MM.1S (cell line): ENCODE measurements around the gene RANBP1.

Experiments
- EZH2 ChIP-seq: fragments of 300-600 bp; sonication (generic); optimal IDR thresholded peaks from 2 replicates; pipeline ENCODE3; 2017; ENCODE audit warnings: low read depth, mild to moderate bottlenecking, antibody characterized with exemption, low read length, mixed read lengths
- EZH2phosphoT487 ChIP-seq: fragments of 300-600 bp; sonication (generic); IDR thresholded peaks from 2 replicates; pipeline ENCODE4 v1.6.1; 2018; ENCODE audit warnings: antibody characterized with exemption, low read length
- TF ChIP-seq, protein P1 (sequence below): fragments of 300-600 bp; sonication (generic); IDR thresholded peaks from 2 replicates; pipeline ENCODE4 v1.5.1; 2016; ENCODE audit warnings: antibody characterized with exemption, low read length, mixed read lengths

DNA sequence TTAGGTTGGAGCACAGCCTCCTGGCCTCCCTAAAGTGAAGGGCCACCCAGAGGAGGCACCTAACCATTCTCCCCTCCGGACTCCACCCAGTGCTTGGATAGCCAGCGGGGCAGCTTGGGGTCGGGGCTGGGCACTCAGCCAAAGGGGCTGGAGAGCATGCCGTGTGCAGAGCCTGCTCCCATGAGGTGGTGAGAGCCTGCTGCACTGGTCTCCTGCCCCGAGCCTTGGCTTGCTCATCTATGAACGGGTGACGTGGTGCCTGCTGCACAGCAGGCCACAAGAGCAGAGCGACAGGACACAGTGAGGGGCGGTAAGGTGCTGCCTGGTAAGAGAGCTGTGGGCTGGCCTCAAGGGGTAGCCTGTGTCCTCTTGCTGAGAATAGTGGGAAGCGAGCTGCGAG, 49.0 kb downstream of the RANBP1 start:
- TF ChIP-seq EZH2phosphoT487 (no peak), EZH2 (no peak)
- TF ChIP-seq, protein P1, sequence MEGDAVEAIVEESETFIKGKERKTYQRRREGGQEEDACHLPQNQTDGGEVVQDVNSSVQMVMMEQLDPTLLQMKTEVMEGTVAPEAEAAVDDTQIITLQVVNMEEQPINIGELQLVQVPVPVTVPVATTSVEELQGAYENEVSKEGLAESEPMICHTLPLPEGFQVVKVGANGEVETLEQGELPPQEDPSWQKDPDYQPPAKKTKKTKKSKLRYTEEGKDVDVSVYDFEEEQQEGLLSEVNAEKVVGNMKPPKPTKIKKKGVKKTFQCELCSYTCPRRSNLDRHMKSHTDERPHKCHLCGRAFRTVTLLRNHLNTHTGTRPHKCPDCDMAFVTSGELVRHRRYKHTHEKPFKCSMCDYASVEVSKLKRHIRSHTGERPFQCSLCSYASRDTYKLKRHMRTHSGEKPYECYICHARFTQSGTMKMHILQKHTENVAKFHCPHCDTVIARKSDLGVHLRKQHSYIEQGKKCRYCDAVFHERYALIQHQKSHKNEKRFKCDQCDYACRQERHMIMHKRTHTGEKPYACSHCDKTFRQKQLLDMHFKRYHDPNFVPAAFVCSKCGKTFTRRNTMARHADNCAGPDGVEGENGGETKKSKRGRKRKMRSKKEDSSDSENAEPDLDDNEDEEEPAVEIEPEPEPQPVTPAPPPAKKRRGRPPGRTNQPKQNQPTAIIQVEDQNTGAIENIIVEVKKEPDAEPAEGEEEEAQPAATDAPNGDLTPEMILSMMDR = no peak
